ENCODE measurements around the gene SUSD1. TPM values are rescaled to one million over a fixed set of nuclear protein-coding genes. Genes with fewer than 3 reads are reported as not detected.
A peak's percentile ranks its signal among the peaks of the same experiment; 100 is the strongest.

SUSD1 gene
- total and polyA plus RNA-seq, 4 experiments from 2014 or later, result 3.6 to 8.4 (median 5.8) TPM

- Mint-ChIP-seq H3K27ac (peak overlapping the region; percentile 50 to 95 (median 81)), H3K4me3 (peak overlapping the region in 7 of 8 donors; percentile 29 to 70 (median 43)), H3K9me3 (peaks cover 0 to 2% (median 0%) of the 10 kb centered on the region in 8 donors), H3K27me3 (no peaks in the 10 kb centered on the region), H3K4me1 (peaks cover 20 to 41% (median 33%) of the 10 kb centered on the region in 4 donors), H3K36me3 (no peaks in the 10 kb centered on the region)
- intact Hi-C loops (cut with micrococcal nuclease), result loop anchor here (2.0 to 5.0 kb wide), 3 partner anchors 34 to 106 kb away; partner anchors contain the start of gene UGCG
- ChIA-PET CTCF (ENCODE audit: partially characterized antibody) (interaction anchor here (0.6 to 3.6 kb wide), 5 partner anchors 14 to 244 kb away, joined by 3 to 11 read pairs (median 3); no protein-coding TSS in a partner anchor), POLR2A (ENCODE audit: partially characterized antibody) (interaction anchor here (0.7 to 2.8 kb wide), 17 partner anchors 9 to 376 kb away, joined by 3 to 34 read pairs (median 4); partner anchors contain the start of genes DNAJC25 and UGCG)
- Histone ChIP-seq H3K4me3 (ENCODE audit: low read length in 2 of 2) (no peak overlapping the region), H3K27me3 (ENCODE audit: insufficient read depth, low read length) (no peaks in the 10 kb centered on the region), H3K4me1 (ENCODE audit: insufficient read depth, low read length) (peaks cover 41% of the 10 kb centered on the region), H3K36me3 (ENCODE audit: insufficient read depth, low read length) (no peaks in the 10 kb centered on the region), H3K9me3 (ENCODE audit: control insufficient read depth in 1 of 2, low read length in 2 of 2) (no peaks in the 10 kb centered on the region), H3K27ac (ENCODE audit: low read depth, low read length) (no peak overlapping the region)
- DNase-seq, result no peak
These were observed 172.1 kb downstream of the SUSD1 start for GRCh38 chr9:112002847-112003457.

- H3K27ac ChIP-seq (ENCODE audit: low read depth, low read length), result no peak overlapping the region
- peak overlapping the region; percentile 50 to 95 (median 81) for H3K27ac Mint-ChIP-seq
- H3K4me3 ChIP-seq (ENCODE audit: low read length in 2 of 2), result no peak overlapping the region
- H3K27me3 ChIP-seq (ENCODE audit: insufficient read depth, low read length), result no peaks in the 10 kb centered on the region
- no peaks in the 10 kb centered on the region for H3K36me3 ChIP-seq (ENCODE audit: insufficient read depth, low read length)
- intact Hi-C loops (cut with micrococcal nuclease), result loop anchor here (2.0 to 5.0 kb wide), 3 partner anchors 35 to 105 kb away; partner anchors contain the start of gene UGCG
- H3K9me3 ChIP-seq (ENCODE audit: control insufficient read depth in 1 of 2, low read length in 2 of 2), result no peaks in the 10 kb centered on the region
- ChIA-PET CTCF (ENCODE audit: partially characterized antibody) (interaction anchor here (0.6 to 3.6 kb wide), 5 partner anchors 14 to 243 kb away, joined by 3 to 11 read pairs (median 3); no protein-coding TSS in a partner anchor), POLR2A (ENCODE audit: partially characterized antibody) (interaction anchor here (0.9 to 2.8 kb wide), 17 partner anchors 9 to 377 kb away, joined by 3 to 34 read pairs (median 4); partner anchors contain the start of genes DNAJC25 and UGCG)
- peaks cover 35% of the 10 kb centered on the region for H3K4me1 ChIP-seq (ENCODE audit: insufficient read depth, low read length)
- peaks cover 14 to 34% (median 27%) of the 10 kb centered on the region in 4 donors for H3K4me1 Mint-ChIP-seq
- peaks cover 0 to 2% (median 0%) of the 10 kb centered on the region in 8 donors for H3K9me3 Mint-ChIP-seq
- H3K4me3 Mint-ChIP-seq, result peak overlapping the region in 7 of 8 donors; percentile 29 to 70 (median 55)
- DNase-seq, result peak in 4 of 5 donors; percentile 31 to 58 (median 46)
- H3K27me3 Mint-ChIP-seq, result no peaks in the 10 kb centered on the region
- H3K36me3 Mint-ChIP-seq, result no peaks in the 10 kb centered on the region
These were observed 172.8 kb downstream of the SUSD1 start for GRCh38 chr9:112002131-112002846.

- Mint-ChIP-seq H3K27me3 (no peaks in the 10 kb centered on the region), H3K9me3 (peaks cover 0 to 2% (median 0%) of the 10 kb centered on the region in 8 donors), H3K4me3 (no peak overlapping the region), H3K36me3 (no peaks in the 10 kb centered on the region), H3K27ac (peak overlapping the region in 3 of 7 donors; percentile 35 to 73 (median 42)), H3K4me1 (peaks cover 14 to 32% (median 25%) of the 10 kb centered on the region in 4 donors)
- no peaks in the 10 kb centered on the region for H3K36me3 ChIP-seq (ENCODE audit: insufficient read depth, low read length)
- intact Hi-C loops (cut with micrococcal nuclease), result loop anchor here (5.0 kb wide), 2 partner anchors 63 to 103 kb away; partner anchors contain the start of gene UGCG
- no peak for DNase-seq
- POLR2A ChIA-PET (ENCODE audit: partially characterized antibody), result interaction anchor here (0.6 to 2.8 kb wide), 2 partner anchors 15 to 98 kb away, joined by 3 to 14 read pairs; no protein-coding TSS in a partner anchor
- H3K27me3 ChIP-seq (ENCODE audit: insufficient read depth, low read length), result no peaks in the 10 kb centered on the region
- CTCF ChIA-PET (ENCODE audit: partially characterized antibody), result interaction anchor here (1.0 to 3.6 kb wide), 2 partner anchors 14 to 74 kb away, joined by 3 to 11 read pairs; no protein-coding TSS in a partner anchor
- H3K4me1 ChIP-seq (ENCODE audit: insufficient read depth, low read length), result peaks cover 34% of the 10 kb centered on the region
- H3K4me3 ChIP-seq (ENCODE audit: low read length in 2 of 2), result no peak overlapping the region
- H3K27ac ChIP-seq (ENCODE audit: low read depth, low read length), result no peak overlapping the region
- H3K9me3 ChIP-seq (ENCODE audit: control insufficient read depth in 1 of 2, low read length in 2 of 2), result no peaks in the 10 kb centered on the region
These were observed 174.4 kb downstream of the SUSD1 start for GRCh38 chr9:112000743-112001142.

- Histone ChIP-seq H3K9me3 (ENCODE audit: control insufficient read depth in 1 of 2, low read length in 2 of 2) (no peaks in the 10 kb centered on the region), H3K4me3 (ENCODE audit: low read length in 2 of 2) (no peak overlapping the region), H3K36me3 (ENCODE audit: insufficient read depth, low read length) (no peaks in the 10 kb centered on the region), H3K27me3 (ENCODE audit: insufficient read depth, low read length) (no peaks in the 10 kb centered on the region), H3K4me1 (ENCODE audit: insufficient read depth, low read length) (peaks cover 41% of the 10 kb centered on the region), H3K27ac (ENCODE audit: low read depth, low read length) (no peak overlapping the region)
- Mint-ChIP-seq H3K27me3 (peaks cover 0 to 1% of the 10 kb centered on the region in 2 donors), H3K9me3 (peaks cover 0 to 2% (median 0%) of the 10 kb centered on the region in 8 donors), H3K27ac (no peak overlapping the region), H3K4me3 (no peak overlapping the region), H3K36me3 (no peaks in the 10 kb centered on the region), H3K4me1 (peaks cover 17 to 38% (median 30%) of the 10 kb centered on the region in 4 donors)
- DNase-seq, result no peak
- intact Hi-C loops (cut with micrococcal nuclease), result no loop called here
- ChIA-PET POLR2A (ENCODE audit: partially characterized antibody) (interaction anchor here (0.7 kb wide), 1 partner anchor 102 kb away, joined by 3 read pairs; no protein-coding TSS in a partner anchor), CTCF (ENCODE audit: partially characterized antibody) (interaction anchor here (3.6 kb wide), 1 partner anchor 76 kb away, joined by 11 read pairs; no protein-coding TSS in a partner anchor)
These were observed 175.8 kb downstream of the SUSD1 start for GRCh38 chr9:111999319-111999718.

GRCh38 chr9:111997831-111998230 is 177.3 kb downstream of the SUSD1 start:
- H3K36me3 ChIP-seq (ENCODE audit: insufficient read depth, low read length), result no peaks in the 10 kb centered on the region
- ChIA-PET CTCF (ENCODE audit: partially characterized antibody) (no interaction called here), POLR2A (ENCODE audit: partially characterized antibody) (no interaction called here)
- no peak overlapping the region for H3K27ac ChIP-seq (ENCODE audit: low read depth, low read length)
- H3K27me3 ChIP-seq (ENCODE audit: insufficient read depth, low read length), result no peaks in the 10 kb centered on the region
- Mint-ChIP-seq H3K9me3 (peaks cover 0 to 2% (median 0%) of the 10 kb centered on the region in 8 donors), H3K4me1 (peaks cover 15 to 39% (median 30%) of the 10 kb centered on the region in 4 donors), H3K4me3 (no peak overlapping the region), H3K27me3 (peaks cover 0 to 1% of the 10 kb centered on the region in 2 donors), H3K27ac (no peak overlapping the region), H3K36me3 (no peaks in the 10 kb centered on the region)
- no peak for DNase-seq
- peaks cover 29% of the 10 kb centered on the region for H3K4me1 ChIP-seq (ENCODE audit: insufficient read depth, low read length)
- intact Hi-C loops (cut with micrococcal nuclease), result no loop called here
- no peak overlapping the region for H3K4me3 ChIP-seq (ENCODE audit: low read length in 2 of 2)
- H3K9me3 ChIP-seq (ENCODE audit: control insufficient read depth in 1 of 2, low read length in 2 of 2), result no peaks in the 10 kb centered on the region

- Mint-ChIP-seq H3K4me3 (peak overlapping the region in 3 of 8 donors; percentile 6 to 17 (median 9)), H3K27me3 (peaks cover 0 to 1% of the 10 kb centered on the region in 2 donors), H3K36me3 (no peaks in the 10 kb centered on the region), H3K27ac (peak overlapping the region in 1 of 7 donors; percentile 5), H3K9me3 (peaks cover 0 to 3% (median 0%) of the 10 kb centered on the region in 8 donors), H3K4me1 (peaks cover 11 to 22% (median 17%) of the 10 kb centered on the region in 4 donors)
- Histone ChIP-seq H3K4me1 (ENCODE audit: insufficient read depth, low read length) (peaks cover 17% of the 10 kb centered on the region), H3K27me3 (ENCODE audit: insufficient read depth, low read length) (no peaks in the 10 kb centered on the region), H3K27ac (ENCODE audit: low read depth, low read length) (no peak overlapping the region), H3K4me3 (ENCODE audit: low read length in 2 of 2) (no peak overlapping the region), H3K36me3 (ENCODE audit: insufficient read depth, low read length) (no peaks in the 10 kb centered on the region), H3K9me3 (ENCODE audit: control insufficient read depth in 1 of 2, low read length in 2 of 2) (no peaks in the 10 kb centered on the region)
- peak in 2 of 5 donors; percentile 13 to 16 for DNase-seq
- POLR2A ChIA-PET (ENCODE audit: partially characterized antibody), result interaction anchor here (0.8 to 2.1 kb wide), 6 partner anchors 7 to 97 kb away, joined by 3 to 6 read pairs (median 4); no protein-coding TSS in a partner anchor
- intact Hi-C loops (cut with micrococcal nuclease), result no loop called here
- CTCF ChIA-PET (ENCODE audit: partially characterized antibody), result interaction anchor here (1.9 kb wide), 1 partner anchor 80 kb away, joined by 7 read pairs; no protein-coding TSS in a partner anchor
These were observed 180.2 kb downstream of the SUSD1 start for GRCh38 chr9:111994831-111995458.

Measured in CD4-positive, alpha-beta memory T cell (primary cell).